Measurements from ENCODE around the gene STAP1. TPM values are rescaled to one million over a fixed set of nuclear protein-coding genes. Genes with fewer than 3 reads are reported as not detected.

Gene STAP1
- polyA plus RNA-seq, 1 donor (not counting 4 experiments of a cell fraction or from before 2014, with no cell fraction given) = not detected

- DNase-seq (ENCODE audit: low read depth, low spot score) (no peak), FAIRE-seq (no peak)
- Histone ChIP-seq H3K4me3 (ENCODE audit: control insufficient read depth in 2 of 3, extremely low read depth in 1 of 3, insufficient read depth in 2 of 3, low read depth in 1 of 3, low read length in 3 of 3) (no peak overlapping the region), H3K9me3 (ENCODE audit: control insufficient read depth, low read depth, low read length) (no peaks in the 10 kb centered on the region), H3K9me1 (ENCODE audit: control insufficient read depth, extremely low read depth, insufficient read depth, low read length) (no peaks in the 10 kb centered on the region), H3K4me1 (ENCODE audit: control insufficient read depth, extremely low read depth, insufficient read depth, low read length) (peaks cover 4% of the 10 kb centered on the region), H3K27me3 (ENCODE audit: control insufficient read depth, extremely low read depth, insufficient read depth, low read length) (no peaks in the 10 kb centered on the region), H4K20me1 (ENCODE audit: control insufficient read depth, extremely low read depth, insufficient read depth, low read length) (no peaks in the 10 kb centered on the region), H2AFZ (ENCODE audit: control insufficient read depth, low read length) (no peak overlapping the region), H3K36me3 (ENCODE audit: control insufficient read depth in 2 of 2, extremely low read depth in 1 of 2, insufficient read depth in 2 of 2, low read length in 2 of 2) (no peaks in the 10 kb centered on the region), H3K9ac (ENCODE audit: control insufficient read depth, extremely low read depth, insufficient read depth, low read length) (no peak overlapping the region), H3K27ac (ENCODE audit: control insufficient read depth, insufficient read depth, low read length) (no peak overlapping the region), H3K79me2 (ENCODE audit: control insufficient read depth, insufficient read depth, low read length) (no peaks in the 10 kb centered on the region), H3K4me2 (ENCODE audit: control insufficient read depth, extremely low read depth, insufficient read depth, low read depth, low read length) (no peak overlapping the region)
- dilution Hi-C loops (cut with MboI; ENCODE audit: extremely low pct_ligation_motif_present, low sequenced_read_pairs) = no loop called here
- TF ChIP-seq, protein P1, sequence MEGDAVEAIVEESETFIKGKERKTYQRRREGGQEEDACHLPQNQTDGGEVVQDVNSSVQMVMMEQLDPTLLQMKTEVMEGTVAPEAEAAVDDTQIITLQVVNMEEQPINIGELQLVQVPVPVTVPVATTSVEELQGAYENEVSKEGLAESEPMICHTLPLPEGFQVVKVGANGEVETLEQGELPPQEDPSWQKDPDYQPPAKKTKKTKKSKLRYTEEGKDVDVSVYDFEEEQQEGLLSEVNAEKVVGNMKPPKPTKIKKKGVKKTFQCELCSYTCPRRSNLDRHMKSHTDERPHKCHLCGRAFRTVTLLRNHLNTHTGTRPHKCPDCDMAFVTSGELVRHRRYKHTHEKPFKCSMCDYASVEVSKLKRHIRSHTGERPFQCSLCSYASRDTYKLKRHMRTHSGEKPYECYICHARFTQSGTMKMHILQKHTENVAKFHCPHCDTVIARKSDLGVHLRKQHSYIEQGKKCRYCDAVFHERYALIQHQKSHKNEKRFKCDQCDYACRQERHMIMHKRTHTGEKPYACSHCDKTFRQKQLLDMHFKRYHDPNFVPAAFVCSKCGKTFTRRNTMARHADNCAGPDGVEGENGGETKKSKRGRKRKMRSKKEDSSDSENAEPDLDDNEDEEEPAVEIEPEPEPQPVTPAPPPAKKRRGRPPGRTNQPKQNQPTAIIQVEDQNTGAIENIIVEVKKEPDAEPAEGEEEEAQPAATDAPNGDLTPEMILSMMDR (optimal IDR thresholded peaks at IDR 0.05 in 1 of 3, IDR thresholded peaks at IDR 0.05 in 1 of 3, conservative IDR thresholded peaks at IDR 0.05 in 1 of 3; ENCODE audit: extremely low read depth in 1 of 3, insufficient read depth in 2 of 3, low read length in 3 of 3) = no peak
- TF ChIP-seq EZH2 (IDR thresholded peaks at IDR 0.05; ENCODE audit: low read length) = no peak
Observed at GRCh38 chr4:67565284-67565683, 6.8 kb downstream of the STAP1 start.

GRCh38 chr4:67566335-67566734, 7.8 kb downstream of the STAP1 start:
- Histone ChIP-seq H2AFZ (ENCODE audit: control insufficient read depth, low read length) (no peak overlapping the region), H3K9me1 (ENCODE audit: control insufficient read depth, extremely low read depth, insufficient read depth, low read length) (no peaks in the 10 kb centered on the region), H3K9ac (ENCODE audit: control insufficient read depth, extremely low read depth, insufficient read depth, low read length) (no peak overlapping the region), H3K79me2 (ENCODE audit: control insufficient read depth, insufficient read depth, low read length) (no peaks in the 10 kb centered on the region), H3K9me3 (ENCODE audit: control insufficient read depth, low read depth, low read length) (no peaks in the 10 kb centered on the region), H4K20me1 (ENCODE audit: control insufficient read depth, extremely low read depth, insufficient read depth, low read length) (no peaks in the 10 kb centered on the region), H3K4me3 (ENCODE audit: control insufficient read depth in 2 of 3, extremely low read depth in 1 of 3, insufficient read depth in 2 of 3, low read depth in 1 of 3, low read length in 3 of 3) (no peak overlapping the region), H3K36me3 (ENCODE audit: control insufficient read depth in 2 of 2, extremely low read depth in 1 of 2, insufficient read depth in 2 of 2, low read length in 2 of 2) (no peaks in the 10 kb centered on the region), H3K27ac (ENCODE audit: control insufficient read depth, insufficient read depth, low read length) (no peak overlapping the region), H3K4me2 (ENCODE audit: control insufficient read depth, extremely low read depth, insufficient read depth, low read depth, low read length) (no peak overlapping the region), H3K27me3 (ENCODE audit: control insufficient read depth, extremely low read depth, insufficient read depth, low read length) (no peaks in the 10 kb centered on the region), H3K4me1 (ENCODE audit: control insufficient read depth, extremely low read depth, insufficient read depth, low read length) (peaks cover 4% of the 10 kb centered on the region)
- dilution Hi-C loops (cut with MboI; ENCODE audit: extremely low pct_ligation_motif_present, low sequenced_read_pairs) = no loop called here
- DNase-seq (ENCODE audit: low read depth, low spot score) (no peak), FAIRE-seq (no peak)
- no peak for TF ChIP-seq EZH2 (IDR thresholded peaks at IDR 0.05; ENCODE audit: low read length)
- TF ChIP-seq, protein P1 (optimal IDR thresholded peaks at IDR 0.05 in 1 of 3, IDR thresholded peaks at IDR 0.05 in 1 of 3, conservative IDR thresholded peaks at IDR 0.05 in 1 of 3; ENCODE audit: extremely low read depth in 1 of 3, insufficient read depth in 2 of 3, low read length in 3 of 3) = no peak
